ENCODE data around the gene MBIP.

GRCh38 chr14:36304895-36305294 is 15.5 kb downstream of the MBIP start:
- TF ChIP-seq POLR2AphosphoS5 (IDR thresholded peaks at IDR 0.05; ENCODE audit: low read depth, low read length), result no peak
- no peak for TF ChIP-seq TAF1 (IDR thresholded peaks at IDR 0.05; ENCODE audit: borderline replicate concordance, insufficient read depth, low read length)
- TF ChIP-seq REST (IDR thresholded peaks at IDR 0.05; ENCODE audit: insufficient read depth in 1 of 2, low read depth in 2 of 2, low read length in 2 of 2), result no peak
- no peak for TF ChIP-seq SIN3A (IDR thresholded peaks at IDR 0.05; ENCODE audit: borderline replicate concordance, insufficient read depth, low read length)
